NT2/D1 (cell line): ENCODE results near the gene MAOB.

ENCODE experiments used
- SUZ12 ChIP-seq: IDR thresholded peaks from 2 replicates; pipeline ENCODE4 v1.6.1; 2011; ENCODE audit not compliant: insufficient read length, insufficient read depth; ENCODE audit errors: extremely low read depth
- ZNF274 ChIP-seq: IDR thresholded peaks from 2 replicates; pipeline ENCODE4 v1.6.1; 2011; ENCODE audit warnings: mild to moderate bottlenecking, low read depth, low read length

- TF ChIP-seq SUZ12 (no peak), ZNF274 (no peak)
These were observed 35.7 kb downstream of the MAOB start for GRCh38 chrX:43846558-43846957.
